GM19193 (cell line): ENCODE data around the gene DENND1A.

Experiments
- POLR2A ChIP-seq: IDR thresholded peaks from 4 replicates; pipeline ENCODE4 v1.6.1; 2011; ENCODE audit not compliant: insufficient read depth, insufficient read length; ENCODE audit errors: extremely low read depth

DENND1A gene

DNA sequence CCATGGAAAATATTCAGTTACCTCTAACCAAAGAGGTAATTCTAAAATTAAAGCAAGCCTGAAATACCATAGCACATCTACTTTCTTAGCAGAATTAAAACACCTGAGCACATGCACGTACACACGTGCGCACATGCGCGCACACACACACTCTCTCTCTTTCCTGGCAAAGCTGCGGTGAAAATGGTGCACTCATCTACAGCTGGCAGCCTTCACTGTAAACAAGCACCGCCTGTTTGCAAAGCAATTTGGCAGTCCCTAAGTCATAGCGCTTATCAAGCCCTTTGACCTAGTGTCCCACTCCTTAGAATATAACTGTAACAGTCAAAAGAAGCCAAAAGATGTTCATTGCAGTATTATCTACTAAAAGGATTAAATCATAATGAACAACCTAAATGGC, 278.7 kb downstream of the DENND1A start:
- TF ChIP-seq POLR2A: no peak

DNA sequence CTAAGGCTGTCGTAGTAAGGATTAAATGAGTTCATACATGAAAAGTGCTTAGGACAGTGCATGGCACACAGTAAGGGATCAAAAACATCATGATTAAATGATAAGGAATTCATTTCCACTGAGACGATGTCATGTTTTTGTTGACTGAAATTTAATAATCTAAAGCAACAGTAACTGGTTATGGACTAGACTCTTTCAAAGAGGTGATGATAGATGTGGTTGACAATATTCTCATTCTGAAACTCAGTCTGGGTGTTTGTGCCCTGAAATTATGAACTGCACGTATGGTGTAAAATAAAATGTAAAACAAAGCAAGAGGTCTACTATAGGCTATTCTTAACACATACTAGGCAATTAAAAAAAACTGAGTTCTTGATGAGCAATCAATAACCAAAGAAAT, 280.0 kb downstream of the DENND1A start:
- no peak for TF ChIP-seq POLR2A

- TF ChIP-seq POLR2A: no peak
These were observed 282.8 kb downstream of the DENND1A start for GRCh38 chr9:123647145-123647544.

DNA sequence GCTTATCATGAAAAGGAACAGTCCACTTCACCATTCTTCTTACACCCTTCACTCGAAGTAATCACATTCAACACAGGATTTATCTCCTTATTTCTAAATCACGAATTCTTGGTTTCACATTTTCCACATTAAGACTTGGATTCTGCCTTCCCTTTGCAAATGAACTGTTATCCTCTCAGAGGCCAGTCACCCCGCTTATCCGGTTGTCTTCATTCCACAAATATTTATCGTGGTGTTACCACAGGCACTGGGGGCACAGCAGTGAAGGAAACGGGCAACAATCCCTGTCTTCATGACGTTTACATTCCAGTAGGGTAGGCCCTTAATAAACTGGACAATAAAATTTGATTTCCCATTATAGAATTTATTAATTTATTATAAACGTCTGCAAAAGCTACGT, 284.2 kb downstream of the DENND1A start:
- no peak for TF ChIP-seq POLR2A

- TF ChIP-seq POLR2A: no peak
These were observed 284.8 kb downstream of the DENND1A start for GRCh38 chr9:123645126-123645525.

DNA sequence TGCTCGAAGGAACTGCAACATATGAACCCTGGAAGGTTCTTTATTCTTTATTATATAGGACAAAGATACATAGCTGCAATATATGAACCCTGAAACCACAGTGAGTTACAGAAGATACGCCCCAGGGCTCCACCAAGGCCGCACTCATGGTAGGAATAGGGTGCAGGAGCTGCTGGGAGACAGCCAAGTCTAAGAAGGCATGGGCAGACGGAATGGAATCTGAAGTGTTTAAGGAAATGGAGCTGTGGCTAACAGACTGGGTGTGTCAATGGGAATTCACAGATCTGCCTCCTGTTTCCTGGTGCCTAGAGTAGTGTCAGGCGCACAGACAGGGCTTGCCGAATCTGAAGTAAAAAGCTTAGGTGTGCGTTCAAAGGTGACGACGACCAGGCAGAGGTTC, 286.4 kb downstream of the DENND1A start:
- TF ChIP-seq POLR2A: no peak

DNA sequence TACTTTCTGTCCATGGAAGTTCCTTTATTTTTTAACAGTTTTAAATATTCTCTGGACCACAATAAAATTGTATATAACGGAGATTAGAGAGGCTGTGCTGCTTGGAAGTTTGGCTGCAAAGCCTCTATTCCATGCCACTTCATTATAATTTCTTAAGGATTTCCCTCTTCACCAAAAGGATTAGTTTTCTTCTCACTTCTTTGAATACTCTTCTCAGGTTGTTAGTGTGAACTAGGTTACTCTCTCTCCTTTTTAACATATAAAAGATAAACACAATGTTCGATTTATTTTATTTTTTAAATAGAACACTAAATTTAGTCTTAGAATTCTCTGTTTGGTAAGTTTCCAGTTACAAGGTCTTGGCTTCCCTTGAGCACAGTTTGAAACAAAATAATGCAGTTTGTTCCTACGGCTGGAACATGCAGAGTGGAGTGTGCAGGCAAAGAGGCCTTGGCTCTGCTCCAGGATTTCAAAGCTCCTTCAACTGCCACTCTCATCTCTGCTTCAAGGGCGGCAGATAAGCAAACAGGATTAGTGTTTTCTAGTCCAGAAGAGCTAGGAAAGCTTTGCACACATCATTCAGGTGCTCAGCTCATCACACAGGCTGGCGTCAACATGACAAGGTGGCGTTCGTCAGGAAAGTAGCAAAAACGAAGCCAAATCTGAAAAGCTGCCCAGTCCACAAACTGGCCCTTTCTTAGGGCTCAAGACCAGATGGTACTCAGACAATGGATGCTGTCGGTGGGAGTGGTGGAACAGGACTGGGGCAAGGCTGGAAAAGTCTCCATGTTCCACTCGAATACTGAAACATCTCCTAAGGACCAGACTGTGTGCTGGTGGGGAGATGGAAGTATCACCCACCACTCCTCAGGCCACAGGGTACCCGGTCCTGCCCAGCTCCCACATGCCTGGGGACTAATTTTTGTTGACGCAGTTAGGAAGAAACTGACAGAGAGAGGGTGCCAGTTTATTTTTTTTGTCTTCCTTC, 287.3 kb downstream of the DENND1A start:
- no peak for TF ChIP-seq POLR2A

DNA sequence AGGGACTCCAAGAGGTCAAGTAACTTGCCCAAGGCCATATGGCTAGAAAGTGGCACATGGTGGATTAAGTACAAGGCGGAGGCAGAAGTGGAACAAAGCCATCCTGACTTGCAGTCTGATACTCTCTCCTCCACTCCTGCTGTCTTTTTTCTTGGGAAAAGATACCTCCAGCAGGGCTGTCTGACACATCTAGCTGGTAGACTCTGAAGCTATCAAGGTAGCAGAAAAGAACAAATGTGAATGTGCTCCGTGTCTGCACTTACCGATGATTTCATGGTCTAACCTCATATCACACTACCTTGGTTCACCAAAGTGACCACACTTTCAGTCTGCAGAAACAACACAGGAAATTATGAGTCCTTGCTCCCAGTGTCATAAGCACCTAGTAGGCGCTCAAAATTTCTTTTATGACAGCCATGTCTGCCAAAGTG, 289.1 kb downstream of the DENND1A start:
- no peak for TF ChIP-seq POLR2A

GRCh38 chr9:123639743-123640142, 290.2 kb downstream of the DENND1A start:
- TF ChIP-seq POLR2A: no peak

GRCh38 chr9:123637945-123638634, 291.8 kb downstream of the DENND1A start:
- TF ChIP-seq POLR2A: no peak

- TF ChIP-seq POLR2A: no peak
These were observed 292.4 kb downstream of the DENND1A start for GRCh38 chr9:123637606-123637944.

DNA sequence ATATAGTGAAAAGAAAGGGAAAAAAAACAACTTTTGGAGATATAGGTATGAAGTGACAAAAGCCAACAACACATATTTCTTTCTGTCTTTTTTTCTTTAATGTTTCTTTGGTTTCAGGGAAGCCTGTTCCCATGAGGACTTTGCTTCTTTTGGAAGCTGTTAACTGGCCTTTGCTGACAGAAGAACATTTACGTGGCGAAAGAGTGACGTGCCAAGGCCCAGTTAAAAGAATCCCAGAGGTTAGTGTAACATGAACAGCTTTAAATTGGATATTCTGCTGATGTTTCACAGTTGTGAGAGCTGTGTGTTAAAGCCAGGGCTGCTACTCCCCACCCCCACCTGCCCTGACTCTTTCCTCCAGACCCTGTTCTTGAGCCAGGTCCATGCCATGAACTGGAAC, 298.1 kb downstream of the DENND1A start:
- no peak for TF ChIP-seq POLR2A

DNA sequence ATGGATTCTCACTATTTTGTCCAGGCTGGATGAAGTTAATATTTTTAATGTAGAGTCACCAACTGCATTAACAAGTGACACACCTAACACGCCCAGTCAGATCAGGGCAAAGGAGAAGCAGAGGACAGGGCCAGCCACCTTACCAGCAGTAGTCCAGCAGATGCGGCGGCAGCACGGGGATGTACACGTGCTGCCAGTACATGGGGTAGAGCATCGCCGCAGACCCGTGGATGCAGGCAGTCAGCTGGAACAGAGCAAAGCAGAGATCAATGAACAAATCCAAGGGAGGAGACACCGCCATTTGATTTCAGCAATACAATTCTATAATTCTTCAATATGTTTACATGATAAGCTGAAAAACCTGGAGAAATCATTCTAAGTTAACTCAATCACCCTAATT, 299.7 kb downstream of the DENND1A start:
- TF ChIP-seq POLR2A: no peak

- no peak for TF ChIP-seq POLR2A
These were observed 300.4 kb downstream of the DENND1A start for GRCh38 chr9:123629531-123629930.

DNA sequence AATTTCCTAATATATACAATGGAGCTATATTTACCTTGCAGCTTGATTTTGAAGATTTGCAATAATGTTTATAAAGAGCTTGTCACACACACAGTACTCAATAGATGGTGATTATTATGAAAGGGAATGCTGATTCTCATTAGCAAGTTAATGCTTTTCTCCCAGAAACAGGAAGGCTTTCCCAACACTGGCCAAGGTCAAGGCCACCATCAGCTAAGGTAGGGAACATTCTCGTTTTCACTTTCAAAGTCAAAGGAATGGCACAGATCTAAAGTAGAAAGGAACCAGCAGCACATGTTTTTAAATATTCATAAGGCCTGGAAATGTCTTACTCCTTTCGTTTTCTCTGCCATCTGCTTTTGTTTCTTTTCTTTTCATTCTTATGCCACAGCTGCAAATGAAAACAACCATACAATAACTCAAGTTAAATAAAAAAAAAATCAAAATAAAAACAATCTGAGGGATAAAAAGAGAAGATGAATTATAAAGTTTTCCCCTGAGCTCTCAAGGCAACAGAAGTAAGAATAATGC, 307.1 kb downstream of the DENND1A start:
- TF ChIP-seq POLR2A: no peak

GRCh38 chr9:123620239-123620638, 309.7 kb downstream of the DENND1A start:
- TF ChIP-seq POLR2A: no peak
